GM19193 (cell line): ENCODE measurements around the gene RPL36A.

ENCODE experiments used
- POLR2A ChIP-seq: IDR thresholded peaks from 4 replicates; pipeline ENCODE4 v1.6.1; 2011; ENCODE audit not compliant: insufficient read depth, insufficient read length; ENCODE audit errors: extremely low read depth

Gene RPL36A

DNA sequence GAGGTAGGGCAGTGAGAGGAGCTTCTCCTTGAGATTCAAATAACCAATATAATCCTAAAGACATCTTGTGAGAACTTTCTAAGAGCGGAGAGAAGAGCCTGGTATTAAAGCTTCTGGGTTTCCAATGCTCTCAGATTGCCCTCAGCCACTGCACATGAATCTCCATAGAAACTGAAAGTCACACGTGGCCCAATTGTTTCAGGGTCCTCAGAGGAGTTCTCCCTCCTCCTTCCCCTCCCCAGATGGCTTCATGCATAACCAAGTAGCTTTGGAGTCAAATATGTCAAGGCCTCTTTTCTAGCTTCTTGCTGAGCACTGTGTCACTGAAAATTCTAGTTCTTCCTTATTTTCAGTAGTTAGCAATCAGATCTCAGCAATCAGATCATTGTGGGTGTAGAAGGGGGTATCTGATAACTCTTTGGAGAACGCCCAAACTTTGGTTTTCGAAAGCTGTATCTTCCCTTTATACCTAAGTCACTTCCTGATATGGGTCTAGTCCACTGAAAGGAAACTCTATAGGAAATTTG is 7.1 kb upstream of the RPL36A start:
- no peak for TF ChIP-seq POLR2A

DNA sequence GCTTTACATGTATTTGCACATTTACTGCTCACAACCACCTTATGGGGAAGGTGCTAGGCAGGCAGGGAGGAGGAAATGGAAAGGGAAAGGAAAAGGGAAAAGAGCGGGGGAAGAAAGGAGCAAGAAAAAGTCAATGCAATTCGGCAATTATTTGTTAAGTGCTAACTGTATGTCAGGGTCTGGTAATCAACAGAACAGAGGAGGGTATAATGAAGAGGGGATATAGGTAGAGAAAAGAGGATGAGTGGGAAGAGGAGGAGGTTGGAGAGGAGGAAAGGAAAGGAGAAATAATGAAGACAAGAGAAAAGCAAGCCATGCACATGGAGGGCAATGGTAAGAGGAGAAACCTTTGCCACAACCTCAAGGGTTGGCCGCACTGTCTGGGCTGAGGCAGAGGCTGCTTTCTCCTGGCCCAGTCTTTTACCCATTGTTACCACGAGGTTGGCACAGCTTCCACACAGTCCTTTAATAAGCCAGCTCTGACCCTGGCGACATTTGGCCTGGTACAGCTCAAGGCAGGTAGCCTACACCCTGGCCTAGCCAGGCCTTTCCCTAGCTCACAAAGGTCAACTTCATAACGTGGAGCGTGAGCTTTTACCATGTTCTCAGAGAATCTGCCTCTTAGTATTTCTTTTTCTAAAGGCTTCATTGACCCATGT is 5.7 kb upstream of the RPL36A start:
- TF ChIP-seq POLR2A, result no peak

DNA sequence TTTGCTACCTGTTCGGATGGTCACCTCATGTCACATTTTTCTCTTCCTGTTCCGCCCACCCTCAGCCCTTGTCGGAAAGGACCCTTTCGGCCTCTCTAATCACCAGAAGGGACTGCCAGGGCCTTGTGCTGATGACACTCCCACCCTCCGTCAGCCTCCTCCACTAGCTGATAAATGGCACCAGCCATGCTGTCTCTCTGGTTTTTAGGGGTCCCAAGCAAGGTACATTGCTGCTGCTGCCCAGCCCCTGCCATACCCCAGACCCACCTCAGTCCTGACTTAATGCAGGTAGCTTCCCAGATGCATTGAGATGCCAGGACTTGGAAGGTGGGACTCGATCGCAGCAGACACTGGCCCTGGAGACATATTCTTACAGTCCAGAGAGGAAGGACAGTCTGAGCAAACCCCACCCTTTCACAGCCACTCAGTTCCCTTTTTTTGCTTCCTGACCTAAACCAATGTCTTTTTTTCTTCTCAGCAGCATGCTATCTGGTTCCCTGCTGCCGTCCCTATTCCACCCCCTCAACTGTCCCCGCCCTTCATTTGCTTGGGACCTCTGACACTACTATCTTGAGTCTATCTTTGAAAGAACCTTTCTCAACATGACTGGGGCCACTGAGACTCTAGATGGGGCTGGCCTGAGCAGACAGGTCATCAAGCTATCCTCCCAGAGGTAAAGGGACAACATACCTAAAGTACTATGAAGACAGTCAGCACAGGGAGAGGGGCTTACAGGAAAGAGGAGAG is 4.8 kb upstream of the RPL36A start, which contains the start of gene BTK:
Gene BTK, minus strand, starts transcription at position 397 of the 747 bp plus-strand sequence. CDS start 10,907 bp downstream, outside the sequence.
- peak; percentile 75 for TF ChIP-seq POLR2A

DNA sequence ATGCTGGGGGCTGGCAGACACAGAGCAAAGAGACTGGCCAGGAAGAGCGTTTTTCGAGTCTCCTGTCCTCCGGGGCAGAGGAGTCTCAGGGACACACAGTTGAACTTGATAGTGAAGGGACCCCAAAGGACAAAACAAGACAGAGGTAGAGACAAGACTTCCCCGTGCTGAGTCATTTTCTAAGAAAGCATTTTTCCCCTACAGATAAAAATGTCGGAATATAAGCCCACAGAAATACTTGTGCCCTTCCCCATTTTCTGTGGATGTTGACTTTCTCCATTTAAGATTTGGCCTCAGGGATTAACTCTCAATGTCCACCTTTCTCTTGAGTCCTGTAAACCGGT is 4.3 kb upstream of the RPL36A start:
- TF ChIP-seq POLR2A, result no peak

DNA sequence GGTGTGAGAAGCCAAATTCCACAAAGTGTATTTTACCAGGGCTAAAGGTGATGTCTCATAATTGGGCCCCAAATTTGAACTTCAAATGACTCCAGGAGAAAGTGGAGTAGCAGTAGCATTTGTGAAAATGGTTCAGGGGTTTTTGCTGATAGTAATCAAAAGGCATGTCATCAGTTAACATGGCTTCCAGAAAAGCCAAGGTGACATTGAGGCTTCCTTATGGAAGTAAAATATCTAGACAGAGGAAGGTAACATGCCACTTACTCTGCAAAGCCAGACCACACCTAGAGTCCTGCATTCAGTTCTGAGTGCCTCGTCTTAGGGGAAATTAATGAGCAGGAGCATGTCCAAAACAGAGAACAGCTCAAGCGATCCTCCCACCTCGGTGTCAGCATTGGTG is 2.2 kb upstream of the RPL36A start:
- no peak for TF ChIP-seq POLR2A

DNA sequence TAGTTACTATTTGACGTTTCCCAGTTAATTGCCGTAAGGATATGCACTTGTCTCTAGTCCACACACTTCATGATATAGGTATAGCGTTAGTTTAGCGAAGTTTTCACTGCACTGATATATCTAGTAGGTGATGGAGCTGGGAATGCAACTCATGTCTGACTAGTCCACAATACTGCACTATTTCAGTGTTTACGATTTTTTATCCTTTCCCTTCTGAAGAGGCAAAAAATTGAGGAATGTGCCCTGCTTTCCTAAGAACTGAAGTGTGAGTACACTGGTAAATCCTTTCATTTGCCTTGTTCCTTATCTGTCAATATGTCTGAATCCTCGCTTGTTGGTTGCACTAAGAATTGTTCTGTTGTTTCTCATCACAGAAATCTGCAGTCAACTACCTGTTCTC is 1.0 kb downstream of the RPL36A start:
- TF ChIP-seq POLR2A, result no peak

DNA sequence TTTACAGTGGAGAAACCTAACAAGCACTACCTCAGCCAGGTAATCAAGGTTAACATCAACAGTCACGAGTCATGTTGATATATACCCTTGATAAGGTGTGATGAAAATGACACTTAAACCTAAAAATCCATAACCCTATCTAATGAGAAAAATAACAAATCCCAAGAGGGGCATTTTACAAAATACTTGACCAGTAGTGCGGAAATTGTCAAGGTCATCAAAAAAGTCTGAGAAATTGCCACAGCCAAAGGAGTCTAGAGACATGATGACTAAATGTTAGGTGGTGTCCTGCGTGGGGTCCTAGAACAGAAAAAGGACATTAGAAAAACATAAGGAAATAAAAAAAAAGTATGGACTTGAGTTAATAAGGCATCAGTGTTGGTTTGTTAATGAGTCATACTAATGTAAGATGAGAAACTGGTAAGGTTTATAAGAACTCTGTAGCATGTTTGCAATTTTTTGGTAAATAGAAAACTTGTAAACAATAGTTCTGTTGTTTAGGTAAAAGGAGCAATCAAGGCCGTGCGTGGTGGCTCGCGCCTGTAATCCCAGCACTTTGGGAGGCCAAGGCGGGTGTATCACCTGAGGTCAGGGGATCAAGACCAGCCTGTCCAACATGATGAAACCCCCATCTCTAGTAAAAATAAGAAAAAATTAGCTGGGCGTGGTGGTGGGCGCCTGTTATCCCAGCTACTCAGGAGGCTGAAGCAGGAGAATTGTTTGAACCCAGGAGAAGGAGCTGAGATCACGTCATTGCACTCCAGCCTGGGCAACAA is 2.9 kb downstream of the RPL36A start:
- no peak for TF ChIP-seq POLR2A

DNA sequence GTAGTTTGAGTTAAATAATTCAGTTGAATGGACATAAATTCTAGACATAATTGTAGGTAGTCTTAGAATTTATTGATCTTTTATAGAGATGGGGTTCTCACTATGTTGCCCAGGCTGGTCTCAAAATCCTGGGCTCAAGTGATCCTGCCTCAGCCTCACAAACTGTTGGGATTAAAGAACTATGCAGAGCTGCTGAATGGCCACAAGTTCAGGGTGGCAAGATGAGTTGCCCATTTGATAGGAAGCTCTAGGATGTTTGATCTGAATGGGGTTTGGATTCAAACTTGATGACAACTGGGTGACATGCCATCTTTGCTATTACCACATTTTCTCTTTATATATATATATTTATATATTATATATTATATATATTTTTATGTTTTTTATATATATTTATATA is 3.6 kb downstream of the RPL36A start:
- TF ChIP-seq POLR2A, result no peak

DNA sequence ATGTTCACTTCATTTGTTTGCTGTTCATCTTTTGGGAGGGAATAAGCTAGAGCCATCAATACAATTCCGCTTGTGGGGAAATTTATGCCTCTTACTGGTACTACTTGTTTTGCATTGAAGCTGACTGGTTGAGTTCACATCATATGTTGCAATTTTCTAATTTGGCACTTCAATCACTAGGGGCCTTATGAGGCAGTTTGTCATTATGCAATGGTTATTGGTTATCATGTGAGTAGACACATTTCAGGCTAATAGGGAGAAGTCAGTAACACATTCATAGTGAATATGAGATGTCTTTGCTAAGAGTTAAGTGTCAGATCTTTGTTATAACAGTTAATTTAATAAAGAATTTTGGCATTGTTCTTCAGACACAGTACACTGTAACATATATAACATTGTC is 5.0 kb downstream of the RPL36A start:
- no peak for TF ChIP-seq POLR2A

DNA sequence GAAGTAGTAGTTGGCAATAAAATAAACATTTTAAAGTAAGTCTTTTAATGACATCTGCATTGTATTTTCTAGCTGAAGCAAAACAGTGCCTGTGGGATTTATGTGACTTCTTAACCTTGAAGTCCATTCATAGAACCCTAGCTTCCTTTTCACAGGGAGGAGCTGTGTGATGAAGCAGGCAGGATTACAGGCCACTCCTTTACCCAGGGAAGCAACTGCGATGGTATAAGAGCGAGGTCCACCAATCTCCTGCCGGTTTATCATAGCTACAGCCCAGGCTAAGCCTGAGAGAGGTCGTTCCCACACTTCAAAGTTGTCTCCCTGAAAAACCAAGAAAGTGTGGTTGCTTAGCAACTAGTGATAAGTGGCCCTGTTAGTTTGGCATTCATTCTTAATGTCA is 7.0 kb downstream of the RPL36A start:
- no peak for TF ChIP-seq POLR2A

DNA sequence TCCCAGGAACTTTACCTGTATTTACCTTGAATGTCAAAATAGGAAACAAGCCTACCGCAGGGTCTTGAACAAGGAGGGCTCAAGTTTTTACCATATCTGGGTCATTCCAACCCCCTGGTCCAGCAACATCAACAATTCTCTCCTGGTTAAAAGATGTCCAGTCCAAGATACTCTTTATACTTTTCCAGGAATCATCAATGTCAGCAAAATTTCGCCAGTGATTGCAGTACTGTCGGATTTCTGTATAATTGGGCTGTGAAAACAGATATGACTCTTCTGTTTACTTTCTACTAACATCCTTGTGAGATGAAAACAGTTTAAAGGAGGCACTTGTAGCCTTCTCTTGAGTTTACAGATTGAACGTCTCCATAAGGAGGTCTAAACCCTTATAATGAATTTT is 7.9 kb downstream of the RPL36A start:
- no peak for TF ChIP-seq POLR2A

DNA sequence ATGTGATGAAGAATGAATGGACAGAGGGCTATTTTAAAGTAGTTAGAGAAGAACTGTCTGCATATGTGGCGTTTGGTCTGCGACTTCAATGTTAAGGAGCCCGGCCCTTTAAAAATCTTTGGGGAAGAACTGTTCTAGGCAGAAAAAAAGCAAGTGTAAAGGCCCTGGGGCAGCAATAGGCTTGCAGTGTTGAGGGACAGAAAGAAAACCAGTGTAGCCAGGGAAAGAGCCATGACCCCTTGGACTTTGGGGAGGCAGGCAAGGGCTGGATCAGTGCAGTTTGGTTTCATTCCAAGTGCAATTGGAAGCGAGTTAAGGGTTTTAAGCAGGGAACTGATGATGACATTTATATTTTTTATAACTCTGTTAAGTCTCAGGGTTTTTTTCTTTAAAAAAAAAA is 9.0 kb downstream of the RPL36A start:
- TF ChIP-seq POLR2A, result no peak

DNA sequence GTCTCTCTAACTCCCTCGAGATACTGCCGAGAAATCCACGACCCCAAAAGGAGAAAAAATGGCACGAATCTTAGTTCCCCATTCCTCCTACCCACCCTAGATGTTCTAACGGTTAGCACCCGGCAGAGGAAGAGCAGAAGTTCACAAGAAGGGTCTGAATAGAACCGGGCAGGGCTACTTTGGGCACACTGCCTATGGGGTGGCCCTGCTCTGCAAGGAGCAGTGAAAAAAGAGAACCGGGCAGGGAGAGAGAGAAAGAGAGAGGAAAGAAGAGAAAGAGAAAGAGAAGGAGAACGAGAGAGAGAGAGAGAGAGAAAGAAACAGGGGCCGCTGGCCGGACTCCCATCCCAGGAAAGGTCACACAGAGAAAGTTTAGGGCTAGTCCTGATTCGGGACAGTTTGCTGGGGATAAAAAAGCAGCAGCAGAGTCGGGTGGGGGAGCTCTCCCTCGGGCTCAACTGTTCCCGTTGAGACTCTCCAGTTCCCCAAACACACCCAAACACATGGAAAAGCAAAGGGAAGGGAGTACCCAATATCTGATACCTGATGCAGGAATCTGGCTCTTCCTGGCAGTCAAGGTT is 16.4 kb downstream of the RPL36A start:
- TF ChIP-seq POLR2A, result no peak

DNA sequence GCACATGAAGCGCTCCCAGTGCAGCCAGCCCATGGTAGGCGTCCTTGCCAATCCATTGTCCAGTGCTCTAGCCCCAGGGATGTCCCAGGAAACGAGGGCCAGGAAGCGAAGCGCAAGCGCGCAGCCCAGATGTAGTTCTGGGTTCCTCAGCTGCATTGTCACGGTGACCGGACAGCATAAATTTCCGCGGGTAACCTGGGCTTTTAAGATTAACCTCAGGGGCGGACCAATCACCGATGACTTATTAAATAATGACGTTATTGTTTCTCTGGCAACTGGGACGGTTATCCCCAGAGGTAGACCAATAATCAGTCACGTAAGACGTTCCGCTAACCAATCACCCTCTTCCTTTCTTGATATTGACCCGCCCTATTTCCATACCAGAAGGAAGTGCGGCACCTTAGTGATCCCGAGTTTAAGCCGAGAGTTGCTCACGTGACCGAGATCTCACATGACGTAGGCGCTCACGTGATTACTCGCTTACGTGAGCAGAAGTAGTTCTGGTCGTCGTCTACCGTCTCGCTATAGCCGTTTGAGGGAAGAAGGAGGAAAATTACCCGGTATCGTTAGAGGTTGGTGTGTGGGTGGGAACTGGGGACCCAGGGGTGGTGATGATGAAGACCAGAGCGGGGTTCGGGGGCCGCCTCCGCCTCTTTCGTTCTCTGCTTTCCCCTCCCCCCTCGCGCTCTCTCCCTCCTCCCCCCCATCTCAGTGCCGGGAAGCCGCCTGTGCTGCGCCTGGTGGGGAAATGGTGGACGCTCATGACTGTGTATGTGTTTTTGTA is 17.1 kb downstream of the RPL36A start, which contains the start of the genes GLA and HNRNPH2:
Gene GLA, minus strand, starts transcription at position 178 of the 784 bp plus-strand sequence. Its CDS starts 22 bp downstream, at position 156.
Gene HNRNPH2, plus strand, starts transcription at position 475 of the 784 bp plus-strand sequence. CDS start 3,767 bp downstream, outside the sequence.
- peak; percentile 61 for TF ChIP-seq POLR2A
